ENCODE data around the gene MPHOSPH9. TPM values are rescaled to one million over a fixed set of nuclear protein-coding genes. Genes with fewer than 3 reads are reported as not detected.

The MPHOSPH9 gene
- total and polyA plus RNA-seq, 2 of the 4 experiments (the other 2 are of a cell fraction) = 7.6 to 17.0 TPM

DNA sequence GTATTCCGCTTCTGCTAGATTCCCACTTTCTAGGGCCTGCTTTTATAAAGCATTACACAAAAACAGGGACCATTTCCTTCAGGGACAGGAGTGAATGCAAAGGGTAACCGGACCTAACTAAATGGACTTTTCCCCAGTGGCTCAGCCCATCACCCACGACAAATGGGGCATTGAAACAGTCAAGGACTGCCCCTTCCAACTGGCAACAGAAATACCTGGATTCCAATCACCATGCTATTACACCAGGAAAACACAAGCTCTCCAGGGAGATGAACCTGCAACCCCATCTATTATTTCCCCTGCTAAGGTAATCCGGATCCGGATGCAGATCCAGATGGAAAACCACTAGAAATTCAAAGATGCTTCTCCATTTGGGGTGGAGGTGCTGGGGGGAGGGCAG is 1.0 kb downstream of the MPHOSPH9 start:
- Histone ChIP-seq H3K4me3 (ENCODE audit: insufficient read depth, low read depth, low read length) (peak overlapping the region; percentile 70), H4K5ac (ENCODE audit: low read depth, low read length) (peak overlapping the region; percentile 12; the same call in 1 of the 2 replicates), H4K8ac (ENCODE audit: low read depth in 2 of 2, low read length in 2 of 2) (peak overlapping the region; percentile 35 to 71; a peak in 3 of 4 replicates), H3K36me3 (ENCODE audit: control insufficient read depth, insufficient read depth, low read length) (no peaks in the 10 kb centered on the region; the same call in 1 of the 2 replicates), H2BK20ac (ENCODE audit: low read depth, low read length) (no peak overlapping the region), H3K18ac (ENCODE audit: low read depth, low read length) (no peak overlapping the region), H2AFZ (replicated peaks; ENCODE audit: low read length, poor library complexity) (peak overlapping the region; percentile 78), H4K20me1 (ENCODE audit: insufficient read depth, low read length) (no peaks in the 10 kb centered on the region; the same call in 1 of the 2 replicates), H2AK9ac (replicated peaks; ENCODE audit: low read depth, low read length, poor library complexity) (peak overlapping the region; percentile 57), H2BK120ac (ENCODE audit: low read depth, low read length) (no peak overlapping the region), H2BK15ac (ENCODE audit: low read depth, low read length) (no peak overlapping the region), H3K9ac (ENCODE audit: low read depth, low read length) (peak overlapping the region; percentile 89), H3K27ac (ENCODE audit: insufficient read depth, low read length) (peak overlapping the region; percentile 34; the same call in 1 of the 2 replicates), H4K91ac (ENCODE audit: insufficient read depth, low read depth, low read length) (no peak overlapping the region), H2AK5ac (ENCODE audit: low read depth, low read length) (peak overlapping the region; percentile 42; the same call in 1 of the 2 replicates), H3K4me2 (ENCODE audit: low read depth, low read length) (peak overlapping the region; percentile 94), H3K4ac (ENCODE audit: low read depth, low read length) (peak overlapping the region; percentile 53; the same call in 1 of the 2 replicates), H2BK5ac (ENCODE audit: low read depth, low read length, poor library complexity, severe bottlenecking) (peak overlapping the region; percentile 86), H3K9me3 (ENCODE audit: control insufficient read depth, insufficient read depth, low read length) (no peaks in the 10 kb centered on the region), H3K14ac (replicated peaks; ENCODE audit: low read depth, low read length) (peak overlapping the region; percentile 91), H3K56ac (ENCODE audit: extremely low read depth, insufficient read depth, low read length) (peak overlapping the region; percentile 92; the same call in 1 of the 2 replicates), H3K9me1 (ENCODE audit: insufficient read depth, low read length) (peaks cover 5% of the 10 kb centered on the region), H3K4me1 (ENCODE audit: control insufficient read depth, insufficient read depth, low read length) (peaks cover 3% of the 10 kb centered on the region), H3K79me1 (ENCODE audit: low read depth in 1 of 2, low read length in 2 of 2) (peaks cover 35 to 57% of the 10 kb centered on the region in 2 experiments), H3K23ac (ENCODE audit: low read depth, low read length) (peak overlapping the region; percentile 98; the same call in 1 of the 2 replicates), H3K27me3 (ENCODE audit: control insufficient read depth, insufficient read depth, low read length) (no peaks in the 10 kb centered on the region)
- ChIA-PET CTCF (interaction anchor here (4.6 kb wide), 1 partner anchor 189 kb away, joined by 23 read pairs; no protein-coding TSS in a partner anchor), POLR2A (ENCODE audit: unreplicated experiment) (interaction anchor here (1.0 to 1.8 kb wide), 4 partner anchors 133 to 256 kb away, joined by 3 to 8 read pairs (median 6); no protein-coding TSS in a partner anchor)
- intact Hi-C loops (cut with micrococcal nuclease) = loop anchor here (10.0 kb wide), 1 partner anchor 337 kb away; the partner anchor contains the start of gene VPS37B
- no TSS peak for BruUV-seq (replicated peaks)
- TF ChIP-seq RFX5 (IDR thresholded peaks at IDR 0.05; ENCODE audit: low read depth, low read length) = no peak
- no peak for TF ChIP-seq NFE2L2 (IDR thresholded peaks at IDR 0.05; ENCODE audit: low read depth, low read length)
- ATAC-seq (ENCODE audit: low read depth) (no peak), DNase-seq (no peak)
- WGBS, 2 experiments (ENCODE audit: extremely low coverage in 2 of 2, insufficient read length in 1 of 2) = 60% methylated on average over 2 of the region's 5 CpGs; no CpG with 5 or more reads in 1 of the 2 experiments
- dilution Hi-C loops (cut with HindIII; ENCODE audit: low sequenced_read_pairs, unreplicated experiment) = loop anchor here (25.0 kb wide), 1 partner anchor 245 kb away; the partner anchor contains the start of genes ARL6IP4 and OGFOD2
- in situ Hi-C loops (cut with MboI; ENCODE audit: low sequenced_read_pairs) = loop anchor here (5.0 to 10.0 kb wide), 2 partner anchors 187 to 265 kb away; partner anchors contain the start of gene ABCB9

Measured in IMR-90 (cell line).